G401.6 (cell line): Measurements from ENCODE around the gene CD72.
"Not testable (repeated sequence)": the region's sequence is repeated elsewhere in the genome, so short reads cannot be mapped to it uniquely, and the experiment has no call there.

Source experiments
- FAIRE-seq: peaks from 2 replicates; lab custom pipeline; 2012; peaks lifted over from hg19 to GRCh38; lab: Jason Lieb, UNC

CD72 gene

DNA sequence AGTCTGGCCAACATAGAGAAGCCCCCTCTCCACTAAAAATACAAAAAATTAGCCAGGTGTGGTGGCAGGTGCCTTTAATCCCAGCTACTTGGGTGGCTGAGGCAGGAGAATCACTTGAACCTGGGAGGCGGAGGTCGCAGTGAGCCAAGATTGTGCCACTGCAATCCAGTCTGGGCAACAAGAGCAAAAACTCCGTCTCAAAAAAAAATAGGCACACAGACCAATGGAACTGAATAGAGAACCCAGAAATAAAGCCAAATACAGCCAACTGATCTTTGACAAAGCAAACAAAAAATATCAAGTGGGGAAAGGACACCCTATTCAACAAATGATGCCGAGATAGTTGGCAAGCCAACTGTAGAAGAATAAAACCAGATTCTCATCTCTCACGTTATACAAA is 29.7 kb downstream of the CD72 start:
- not testable (repeated sequence) for FAIRE-seq

DNA sequence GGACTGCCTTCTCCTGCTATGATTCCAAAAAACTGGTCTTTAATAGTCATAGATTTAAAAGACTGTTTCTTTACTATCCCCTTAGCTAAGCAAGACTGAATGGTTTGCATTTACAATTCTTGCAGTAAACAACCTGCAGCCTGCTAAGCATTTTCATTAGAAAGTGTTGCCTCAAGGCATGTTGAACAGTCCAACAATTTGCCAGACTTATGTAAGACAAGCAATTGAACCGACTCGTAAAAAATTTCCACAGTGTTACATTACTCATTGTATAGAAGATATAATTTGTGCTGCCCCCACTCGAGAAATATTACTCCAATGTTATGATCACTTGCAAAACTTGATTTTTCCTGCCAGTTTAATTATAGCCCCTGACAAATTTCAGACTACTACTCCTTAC is 33.5 kb downstream of the CD72 start:
- not testable (repeated sequence) for FAIRE-seq

DNA sequence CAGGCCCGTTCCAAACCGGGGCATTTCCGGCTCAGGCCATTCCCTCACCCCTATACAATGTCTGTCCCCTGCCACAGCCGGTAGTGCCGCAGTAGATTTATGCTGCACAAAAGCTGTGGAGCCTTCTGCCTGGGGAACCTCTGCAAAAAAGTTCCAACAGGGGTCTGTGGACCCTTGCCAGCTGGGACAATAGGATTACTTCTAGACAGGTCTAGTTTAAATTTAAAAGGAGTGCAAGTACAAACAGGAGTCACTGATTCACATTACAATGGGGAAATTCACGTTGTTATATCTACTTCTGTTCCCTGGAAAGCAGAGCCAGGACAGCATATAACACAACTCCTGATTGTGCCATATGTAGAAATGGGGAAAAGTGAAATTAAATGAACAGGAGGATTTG is 34.7 kb downstream of the CD72 start:
- not testable (repeated sequence) for FAIRE-seq

DNA sequence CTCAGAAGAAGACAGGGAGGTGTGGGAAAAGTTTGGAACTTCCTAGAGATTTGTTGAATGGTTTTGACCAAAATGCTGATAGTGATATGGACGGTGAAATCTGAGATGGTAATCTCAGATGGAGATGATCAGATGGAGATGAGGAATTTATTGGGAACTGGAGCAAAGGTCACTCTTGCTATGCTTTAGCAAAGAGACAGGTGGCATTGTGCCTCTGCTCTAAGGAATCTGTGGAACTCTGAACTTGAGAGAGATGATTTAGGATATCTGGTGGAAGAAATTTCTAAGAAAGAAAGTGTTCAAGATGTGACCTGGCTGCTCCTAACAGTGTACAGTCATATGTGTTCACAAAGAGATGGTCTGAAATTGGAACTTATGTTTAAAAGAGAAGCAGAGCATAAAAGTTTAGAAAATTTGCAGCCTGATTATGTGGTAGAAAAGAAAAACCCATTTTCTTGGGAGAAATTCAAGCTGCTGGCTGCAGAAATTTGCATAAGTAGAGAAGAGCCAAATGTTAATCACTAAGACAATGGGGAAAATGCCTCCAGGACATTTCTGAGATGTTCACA is 38.5 kb downstream of the CD72 start:
- not testable (repeated sequence) for FAIRE-seq

DNA sequence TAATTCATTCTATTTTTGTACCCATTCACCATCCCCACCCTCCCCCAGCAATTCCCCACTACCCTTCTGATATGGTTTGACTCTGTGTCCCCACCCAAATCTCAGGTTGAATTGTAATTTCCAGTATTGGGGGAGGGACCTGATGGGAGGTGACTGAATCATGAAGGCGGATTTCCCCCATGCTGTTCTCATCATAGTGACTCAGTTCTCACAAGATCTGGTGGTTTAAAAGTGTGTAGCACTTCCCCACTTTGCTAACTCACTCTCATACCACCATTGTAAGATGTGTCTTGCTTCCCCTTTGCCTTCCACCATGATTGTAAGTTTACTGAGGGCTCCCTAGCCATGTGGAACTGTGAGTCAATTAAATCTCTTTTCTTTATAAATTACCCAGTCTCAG is 39.1 kb downstream of the CD72 start:
- FAIRE-seq: no peak

DNA sequence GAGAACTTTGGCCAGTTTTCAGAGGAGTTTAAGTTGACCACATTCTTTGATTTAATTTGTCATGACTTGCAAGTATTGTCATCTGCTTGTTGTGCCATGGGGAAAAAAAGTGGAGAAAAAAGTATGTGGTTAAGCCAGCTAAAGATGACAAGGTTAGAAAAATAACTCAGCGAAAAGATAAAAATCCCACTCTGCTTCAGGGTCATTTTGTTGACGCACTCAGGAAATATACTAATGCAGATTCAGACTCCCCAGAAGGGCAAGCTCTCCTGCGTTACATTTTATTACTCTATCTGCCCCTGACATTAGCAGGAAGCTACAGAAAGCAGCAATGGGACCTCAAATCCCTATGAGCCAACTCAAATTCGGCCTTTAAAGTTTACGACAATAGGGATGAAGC is 40.7 kb downstream of the CD72 start:
- FAIRE-seq: no peak

DNA sequence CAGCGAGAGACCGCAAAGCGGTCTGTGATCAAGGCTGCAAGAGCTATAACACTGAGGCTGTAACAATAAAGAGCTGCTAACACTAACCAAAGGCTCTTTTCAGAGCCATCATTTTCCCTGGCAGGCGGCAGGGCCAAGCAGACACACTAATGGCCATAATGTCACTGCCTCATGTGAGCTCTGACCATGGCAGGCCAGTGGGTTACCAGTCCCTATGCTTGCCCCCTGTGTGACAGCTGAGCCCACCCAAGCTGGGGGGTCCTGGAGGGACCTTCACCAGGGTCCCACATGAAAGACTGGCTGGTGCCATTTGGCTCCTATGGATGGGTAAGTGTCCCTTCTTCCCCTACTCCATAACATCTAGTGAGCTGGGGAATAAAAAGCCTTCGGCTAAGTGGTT is 42.7 kb downstream of the CD72 start:
- FAIRE-seq: no peak

DNA sequence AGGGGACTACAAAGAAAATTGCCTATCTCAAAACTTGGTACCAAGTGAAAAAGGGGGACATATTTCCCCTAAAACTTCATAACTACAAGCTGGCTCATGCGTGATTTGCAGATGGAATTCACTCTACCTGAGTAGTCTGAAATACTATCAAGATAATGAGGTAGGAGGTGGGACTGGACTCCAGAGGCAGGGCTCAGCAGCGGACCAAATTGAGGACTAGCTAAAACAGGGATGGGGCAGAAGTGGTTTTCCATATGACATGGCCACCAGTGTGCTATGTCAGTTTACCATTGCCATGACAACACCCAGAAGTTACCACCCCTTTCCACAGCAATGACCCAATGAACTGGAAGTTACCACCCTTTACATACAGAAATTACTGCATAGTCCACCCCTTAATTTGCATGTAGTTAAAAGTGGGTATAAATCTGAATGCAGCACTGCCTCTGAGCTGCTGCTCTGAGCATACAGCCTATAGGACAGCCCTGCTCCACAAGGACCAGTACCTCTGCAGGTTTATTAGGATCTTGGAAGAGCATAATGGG is 43.6 kb downstream of the CD72 start:
- FAIRE-seq: no peak

DNA sequence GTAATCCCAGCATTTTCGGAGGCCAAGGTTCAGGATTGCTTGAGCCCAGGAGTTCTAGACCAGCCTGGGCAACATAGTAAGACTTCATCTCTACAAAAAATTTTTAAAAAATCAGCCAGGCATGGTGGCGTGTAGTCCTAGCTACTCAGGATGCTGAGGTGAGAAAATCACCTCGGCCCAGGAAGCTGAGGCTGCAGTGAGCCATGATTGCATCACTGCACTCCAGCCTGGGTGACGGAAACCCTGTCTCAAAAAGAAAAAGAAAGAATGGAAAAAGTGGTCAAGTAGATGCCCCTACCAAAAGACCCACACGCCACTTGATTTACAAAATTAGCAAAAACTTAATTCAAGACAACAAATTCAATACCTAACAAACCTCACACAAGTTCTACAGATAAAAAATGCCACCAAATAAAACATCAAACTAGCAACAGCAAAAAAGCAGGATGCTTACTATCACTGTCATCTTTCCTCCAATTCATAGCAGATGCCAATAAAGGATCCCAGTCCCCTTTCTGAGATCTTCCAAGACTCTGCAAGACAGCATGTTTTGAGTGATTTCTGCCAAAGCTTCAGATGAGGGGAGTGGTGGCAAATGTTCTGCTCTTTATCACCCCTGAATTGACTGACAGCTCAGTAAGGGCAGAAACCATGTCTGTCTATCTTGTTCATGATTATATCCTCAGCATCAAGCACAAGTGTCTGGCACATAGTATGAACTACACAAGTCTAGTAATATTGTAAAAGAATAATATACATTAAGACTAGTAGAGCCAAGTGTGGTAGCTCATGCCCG is 47.3 kb downstream of the CD72 start:
- FAIRE-seq: no peak

DNA sequence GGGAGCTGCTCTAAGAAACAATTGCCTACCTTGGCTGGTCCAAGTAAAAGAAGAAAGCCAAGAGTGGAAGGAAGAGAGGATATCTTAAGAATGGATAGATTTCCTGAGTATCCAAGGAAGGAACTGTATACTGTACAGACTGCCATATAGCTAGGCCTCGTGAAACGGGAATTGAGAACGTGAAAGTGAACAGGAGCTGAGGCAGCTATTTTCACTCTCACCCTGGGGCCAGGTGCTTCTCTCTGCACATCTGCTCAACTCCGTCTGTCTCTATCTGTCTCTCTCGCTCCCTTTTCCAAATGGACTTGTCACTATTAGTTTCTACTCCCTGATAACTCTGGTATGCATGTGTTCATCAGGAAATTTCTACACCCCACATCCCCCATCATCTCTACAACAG is 49.0 kb downstream of the CD72 start:
- no peak for FAIRE-seq

DNA sequence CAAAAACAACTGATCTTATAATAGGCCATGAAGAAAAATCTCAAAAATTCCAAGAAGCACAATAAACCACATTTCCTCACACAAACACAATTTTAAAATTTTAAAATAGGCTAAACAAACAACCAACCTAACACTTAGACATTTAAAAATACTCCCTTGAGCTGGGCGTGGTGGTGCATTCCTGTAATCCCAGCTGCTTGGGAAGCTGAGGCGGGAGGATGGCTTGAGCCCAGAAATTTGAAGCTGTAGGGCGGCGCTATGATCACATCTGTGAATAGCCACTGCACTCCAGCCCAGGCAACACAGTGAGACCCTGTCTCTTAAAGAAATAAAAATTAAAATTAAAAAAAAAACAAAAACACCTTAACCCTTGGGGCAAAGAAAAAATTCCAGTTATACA is 50.0 kb downstream of the CD72 start:
- FAIRE-seq: no peak

DNA sequence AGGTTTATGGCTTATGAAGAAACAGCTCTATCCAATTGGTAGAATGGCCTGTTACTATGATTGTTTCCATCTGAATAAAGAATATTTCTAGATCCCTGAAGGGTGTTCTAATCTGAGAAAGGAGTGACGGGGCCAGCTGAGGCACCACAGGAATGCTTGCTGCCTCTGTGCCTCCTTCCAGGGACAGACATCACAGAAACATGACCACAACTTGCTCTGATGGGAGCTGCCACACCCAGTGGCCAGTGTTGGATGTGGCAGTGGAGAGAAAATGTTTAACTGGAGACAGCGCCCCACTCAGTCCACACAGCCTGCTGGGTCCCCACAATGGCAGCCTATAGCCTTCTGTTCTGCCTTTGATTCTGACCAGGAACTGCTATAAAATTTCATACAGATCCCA is 51.8 kb downstream of the CD72 start:
- no peak for FAIRE-seq

DNA sequence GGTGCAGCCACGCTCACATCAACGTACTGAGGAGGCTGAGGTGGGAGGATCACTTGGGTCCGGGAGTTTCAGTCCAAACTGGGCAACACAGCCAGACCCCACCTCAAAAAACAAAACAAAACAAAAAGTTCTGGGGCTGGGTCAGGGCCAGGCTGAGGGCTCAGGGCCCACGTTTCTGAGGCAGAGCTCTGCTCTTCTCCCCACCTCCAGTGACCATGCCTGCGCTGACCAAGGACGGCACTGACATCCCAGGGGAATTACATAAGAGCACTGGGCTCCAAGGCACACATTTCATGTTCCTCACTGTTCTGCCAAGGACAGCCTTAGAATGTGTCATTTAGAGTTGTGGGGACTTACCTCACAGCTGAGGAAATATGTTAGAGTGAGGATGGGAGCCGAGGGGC is 53.6 kb downstream of the CD72 start:
- no peak for FAIRE-seq

DNA sequence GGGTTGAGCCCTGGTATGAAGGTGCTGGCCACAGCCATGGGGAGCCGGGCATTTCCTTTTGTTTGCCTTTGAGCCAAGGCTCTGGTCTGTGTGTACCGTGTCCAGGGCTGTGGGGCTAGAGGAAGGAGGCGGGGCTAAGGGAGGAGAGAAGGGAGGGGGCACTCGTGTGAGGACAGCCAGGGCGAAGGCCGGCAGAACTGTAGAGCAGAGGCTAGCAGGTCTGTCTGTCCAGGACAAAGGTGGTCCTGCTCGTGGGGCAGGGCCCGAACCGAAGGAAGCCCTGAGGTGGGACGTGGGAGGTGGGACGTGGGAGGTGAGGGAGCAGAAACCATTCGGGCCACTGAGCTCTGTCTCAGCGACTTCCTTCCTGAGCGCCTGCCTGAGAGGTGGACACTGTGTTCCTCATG is 54.4 kb downstream of the CD72 start:
- FAIRE-seq: no peak

DNA sequence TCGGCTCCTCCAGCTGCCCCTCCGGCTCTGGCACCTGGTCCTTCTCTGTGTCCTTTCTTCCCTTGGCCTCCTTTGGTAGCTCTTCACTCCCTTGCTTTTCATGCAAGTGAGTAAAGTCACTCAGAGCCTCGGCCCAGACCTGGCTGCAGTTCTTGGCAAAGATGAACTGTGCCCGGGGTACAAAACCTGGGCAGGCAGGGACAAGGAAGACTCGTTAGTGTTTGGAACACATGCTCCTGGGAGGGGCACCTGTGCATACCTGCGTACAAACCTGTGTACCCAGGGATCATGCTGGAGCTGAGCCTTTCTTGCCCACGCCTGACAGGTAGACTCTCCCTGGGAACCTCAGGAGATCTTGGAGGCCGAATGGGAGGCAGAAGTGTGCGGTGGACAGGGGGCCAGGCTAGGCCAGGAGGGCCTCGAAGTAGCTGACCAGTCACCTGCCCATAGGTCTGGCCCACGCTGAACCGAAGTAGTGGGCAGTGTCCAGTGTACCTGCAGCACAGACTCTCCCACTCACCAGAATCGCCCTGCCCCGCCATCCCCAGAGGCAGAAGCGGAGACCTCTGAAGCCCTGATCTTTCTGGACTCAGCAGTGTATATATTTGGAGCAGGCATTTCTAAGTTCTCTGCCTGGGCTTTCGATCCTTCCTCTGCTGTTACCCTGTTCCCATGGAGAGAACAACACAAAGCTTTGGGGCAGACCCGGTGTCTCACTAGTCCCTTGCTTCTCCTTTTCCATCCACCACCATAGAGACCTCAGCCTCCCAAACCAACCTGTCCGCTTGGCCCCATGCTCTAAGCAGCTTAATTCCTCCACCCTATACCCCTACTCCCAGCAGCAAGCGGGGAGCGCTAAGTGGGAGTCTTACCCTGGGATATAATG is 55.1 kb downstream of the CD72 start:
- no peak for FAIRE-seq

DNA sequence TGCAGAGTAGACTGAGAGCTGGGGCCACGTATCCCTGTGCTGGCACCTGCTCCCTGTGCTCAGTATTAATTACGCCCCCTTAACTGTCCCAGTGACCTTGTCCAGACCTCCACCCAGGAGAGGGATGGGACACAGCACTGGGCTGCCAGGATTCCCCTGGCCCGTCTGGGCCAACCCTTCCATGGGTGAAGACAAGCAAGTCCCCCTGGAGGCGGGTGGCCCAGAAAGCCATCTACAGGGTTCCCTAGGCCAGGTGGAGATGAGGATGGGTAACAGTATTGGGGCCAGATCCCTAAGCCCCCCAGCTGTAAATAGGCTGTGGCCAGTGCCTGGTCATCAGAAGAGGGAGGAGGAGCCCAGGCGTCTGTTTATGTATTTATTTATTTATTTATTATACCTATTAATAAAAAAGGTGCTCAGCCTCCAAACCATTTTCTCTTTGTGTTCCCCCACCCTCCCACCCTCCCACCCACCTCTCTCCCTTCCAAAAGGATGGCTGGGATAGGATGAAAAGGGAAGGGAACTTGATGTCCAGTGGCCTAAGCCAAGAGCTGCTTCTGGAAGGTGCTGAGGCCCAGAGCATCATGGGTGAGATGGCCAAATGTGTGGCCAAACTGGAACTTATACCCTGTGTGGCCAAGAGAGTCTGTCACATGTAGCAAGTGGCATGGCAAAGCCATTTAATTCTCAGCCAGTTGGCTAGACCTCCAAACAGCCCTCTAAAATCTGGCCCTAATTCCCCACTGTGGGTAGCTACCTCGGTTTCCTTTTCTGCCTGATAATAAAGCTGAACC is 56.5 kb downstream of the CD72 start:
- no peak for FAIRE-seq

DNA sequence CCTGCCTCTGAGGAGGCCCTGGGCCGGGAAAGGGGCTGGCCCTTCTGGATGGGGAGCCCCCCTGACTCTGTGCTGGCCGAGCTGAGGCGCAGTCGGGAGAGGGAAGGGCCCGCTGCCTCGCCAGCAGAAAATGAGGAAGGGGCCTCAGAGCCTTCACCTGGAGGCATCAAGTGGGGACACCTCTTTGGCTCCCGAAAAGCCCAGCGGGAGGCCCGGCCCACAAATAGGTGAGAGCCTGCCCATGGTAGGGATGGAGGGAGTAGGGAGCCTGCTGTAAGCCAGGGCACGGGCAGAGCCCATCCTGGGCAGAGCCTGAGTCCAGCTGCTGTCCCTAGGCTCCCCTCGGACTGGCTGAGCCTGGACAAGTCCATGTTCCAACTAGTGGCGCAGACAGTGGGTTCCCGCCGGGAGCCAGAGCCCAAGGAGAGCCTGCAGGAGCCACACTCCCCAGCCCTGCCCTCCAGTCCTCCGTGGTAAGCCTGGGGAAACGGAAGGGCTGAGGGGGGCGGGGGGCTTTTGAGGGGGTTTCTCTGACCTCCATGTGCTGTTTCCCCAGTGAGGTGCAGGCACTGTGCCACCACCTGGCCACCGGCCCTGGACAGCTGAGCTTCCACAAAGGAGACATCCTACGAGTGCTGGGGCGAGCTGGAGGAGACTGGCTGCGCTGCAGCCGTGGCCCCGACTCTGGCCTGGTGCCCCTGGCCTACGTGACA is 57.4 kb downstream of the CD72 start:
- no peak for FAIRE-seq
